NCI-H1105 (cell line): ENCODE data around the gene PROM2.

Source experiments
- DNase-seq: peaks from one replicate; lab custom pipeline; 2025; lab: John Stamatoyannopoulos, UW

PROM2 gene

GRCh38 chr2:95306336-95306895 is 32.2 kb downstream of the PROM2 start:
- DNase-seq: no peak

GRCh38 chr2:95307036-95307435 is 32.8 kb downstream of the PROM2 start:
- DNase-seq: no peak

GRCh38 chr2:95307878-95308277 is 33.6 kb downstream of the PROM2 start:
- no peak for DNase-seq

DNA sequence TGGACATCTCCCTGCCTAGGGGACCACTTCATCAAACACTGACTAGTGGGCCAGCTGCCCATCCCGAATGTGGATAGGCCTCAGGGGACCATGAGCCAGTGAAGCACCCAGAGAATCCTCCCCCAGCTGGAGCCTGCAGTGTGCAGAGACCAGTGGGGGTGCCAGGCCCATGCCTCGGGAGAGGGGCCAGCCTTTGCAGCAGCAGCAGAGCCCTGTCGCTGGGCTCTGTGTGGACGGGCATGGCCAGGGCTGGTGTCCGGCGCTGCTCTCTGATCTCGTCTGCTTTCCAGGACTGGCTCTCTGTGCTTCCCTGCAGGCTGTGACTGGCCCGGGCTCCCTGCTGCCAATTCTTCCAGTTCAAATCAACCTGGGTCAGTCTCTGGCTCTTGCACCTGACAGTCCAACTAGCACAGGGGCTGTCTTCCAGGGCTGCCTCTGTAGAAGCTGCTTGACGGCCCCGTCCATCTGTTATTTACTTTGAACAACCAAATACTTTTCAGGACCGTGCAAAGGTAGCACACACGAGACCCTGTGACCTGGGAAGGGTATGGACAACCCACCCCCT is 34.3 kb downstream of the PROM2 start:
- DNase-seq: no peak

DNA sequence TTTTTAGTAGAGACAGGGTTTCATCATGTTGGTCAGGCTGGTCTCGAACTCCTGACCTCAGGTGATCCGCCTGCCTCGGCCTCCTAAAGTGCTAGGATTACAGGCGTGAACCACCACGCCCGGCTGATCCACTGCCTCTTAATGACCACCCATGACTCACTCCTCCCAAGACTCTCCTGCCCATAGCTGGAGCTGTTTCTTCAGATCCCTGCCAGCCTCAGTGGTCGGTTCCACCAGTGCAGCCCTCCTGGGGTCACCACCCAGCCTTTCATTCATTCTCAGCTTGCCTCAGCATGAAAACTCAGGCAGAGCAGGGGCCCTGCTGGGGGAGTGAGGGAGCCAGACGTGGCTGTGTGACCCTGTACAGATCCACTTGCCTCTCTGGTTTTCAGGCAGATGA is 35.4 kb downstream of the PROM2 start:
- DNase-seq: no peak

DNA sequence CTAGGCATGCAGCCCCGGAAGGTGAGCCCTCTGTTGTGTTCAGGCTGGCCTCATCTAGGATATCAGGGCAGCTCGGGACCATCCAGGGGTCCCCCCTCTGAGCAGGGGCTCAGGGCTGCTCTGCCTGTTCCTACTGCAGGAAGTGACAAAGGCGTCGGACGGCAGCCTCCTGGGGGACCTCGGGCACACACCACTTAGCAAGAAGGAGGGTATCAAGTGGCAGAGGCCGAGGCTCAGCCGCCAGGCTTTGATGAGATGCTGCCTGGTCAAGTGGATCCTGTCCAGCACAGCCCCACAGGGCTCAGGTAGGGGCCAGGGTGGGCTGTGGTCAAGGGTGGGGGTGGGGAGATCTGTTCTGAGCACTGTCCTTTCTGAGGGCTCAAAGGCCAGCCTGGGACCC is 36.0 kb downstream of the PROM2 start:
- DNase-seq: no peak

GRCh38 chr2:95310651-95311050 is 36.4 kb downstream of the PROM2 start:
- no peak for DNase-seq

DNA sequence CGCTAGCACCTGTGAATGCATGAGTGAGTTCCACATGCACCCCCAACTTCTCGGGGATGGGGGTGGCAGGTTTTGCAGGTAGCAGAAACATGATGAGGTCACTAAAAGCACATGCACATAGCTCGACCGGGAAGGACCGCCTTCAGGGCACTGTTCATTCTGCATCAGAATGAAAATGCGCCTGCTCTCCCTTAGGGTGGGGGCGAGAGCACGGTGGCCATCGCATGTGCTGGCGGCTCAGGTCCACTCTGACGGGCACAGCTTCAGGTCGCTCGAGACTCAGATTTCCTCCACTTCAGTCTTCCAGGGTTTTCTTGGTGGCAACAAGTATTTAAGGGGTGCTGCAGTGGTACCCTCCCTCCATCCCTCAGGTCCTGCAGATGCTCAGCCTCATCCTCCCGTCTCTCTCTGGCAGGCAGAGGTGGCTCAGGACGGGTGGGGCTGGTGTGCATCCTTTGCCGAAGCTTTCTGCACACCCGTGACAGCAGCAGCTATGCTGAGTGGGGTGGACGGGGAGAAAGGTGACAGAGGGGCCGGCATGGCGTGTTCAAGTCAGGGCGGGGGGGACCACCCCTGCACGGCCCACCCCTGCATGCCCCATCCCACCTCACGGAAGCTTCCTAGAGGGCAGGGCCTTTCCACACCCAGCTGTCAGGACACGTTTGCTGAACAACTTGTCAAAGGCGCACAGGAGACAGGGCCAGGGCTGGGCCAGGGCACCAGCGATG is 37.7 kb downstream of the PROM2 start:
- no peak for DNase-seq

- no peak for DNase-seq
These were observed 38.4 kb downstream of the PROM2 start for GRCh38 chr2:95312543-95313201.

DNA sequence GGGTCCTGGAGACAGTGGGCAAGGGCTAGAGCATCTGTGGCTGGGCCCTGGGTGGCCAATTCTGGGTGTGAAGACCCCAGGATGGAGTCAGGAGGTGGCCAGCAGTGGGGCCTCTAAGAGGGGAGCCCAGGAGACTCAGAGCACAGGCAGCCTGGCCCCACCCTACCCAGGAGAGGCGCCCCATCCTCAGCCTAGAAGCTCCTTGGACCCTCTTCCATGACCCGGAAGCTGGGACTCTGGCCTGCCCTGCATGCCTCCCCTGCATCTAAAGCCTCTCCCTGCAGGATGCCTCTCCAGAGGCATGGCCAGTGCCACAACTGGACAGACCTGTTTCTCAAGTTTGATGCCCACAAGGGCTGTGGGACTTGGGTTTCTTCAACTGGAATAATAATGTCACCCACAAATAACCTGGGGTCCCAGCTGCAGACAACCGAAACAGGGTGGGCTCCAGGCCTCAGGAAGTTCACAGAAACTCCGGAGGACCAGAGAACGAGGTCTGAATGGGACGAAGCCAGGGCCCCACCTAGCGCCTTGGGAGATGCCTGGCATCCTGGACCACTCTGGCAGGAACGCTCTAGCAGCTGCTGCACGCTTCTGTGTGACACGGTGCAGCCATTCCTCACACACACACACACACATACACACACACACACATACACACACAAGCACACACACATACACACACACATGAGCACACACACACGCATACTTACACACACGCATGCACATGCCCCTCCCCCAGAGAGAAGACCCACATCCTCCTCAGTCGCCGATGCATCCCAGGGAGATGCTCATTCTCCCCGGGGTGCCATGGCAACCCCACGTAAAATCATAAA is 39.3 kb downstream of the PROM2 start:
- DNase-seq: no peak

DNA sequence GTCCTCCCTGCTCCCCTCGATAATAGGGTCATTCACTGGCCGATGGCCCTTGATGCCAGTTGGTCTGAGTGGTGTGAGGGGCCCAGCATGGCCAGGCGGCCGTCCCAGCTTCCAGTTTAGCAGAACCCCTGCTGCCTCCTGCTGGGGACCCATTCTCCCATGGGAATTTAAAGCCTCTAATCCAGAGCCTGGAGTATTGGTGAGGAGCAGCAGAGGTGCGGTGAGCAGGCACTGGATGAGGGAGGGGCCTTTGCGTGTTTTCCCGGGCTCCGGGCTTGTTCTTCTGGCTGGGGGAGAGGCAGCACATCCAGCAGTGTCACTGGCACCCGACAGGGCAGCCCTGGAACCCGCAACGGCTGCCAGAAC is 40.3 kb downstream of the PROM2 start:
- DNase-seq: no peak

- no peak for DNase-seq
These were observed 40.8 kb downstream of the PROM2 start for GRCh38 chr2:95314964-95315611.

GRCh38 chr2:95315801-95316411 is 41.7 kb downstream of the PROM2 start:
- no peak for DNase-seq

DNA sequence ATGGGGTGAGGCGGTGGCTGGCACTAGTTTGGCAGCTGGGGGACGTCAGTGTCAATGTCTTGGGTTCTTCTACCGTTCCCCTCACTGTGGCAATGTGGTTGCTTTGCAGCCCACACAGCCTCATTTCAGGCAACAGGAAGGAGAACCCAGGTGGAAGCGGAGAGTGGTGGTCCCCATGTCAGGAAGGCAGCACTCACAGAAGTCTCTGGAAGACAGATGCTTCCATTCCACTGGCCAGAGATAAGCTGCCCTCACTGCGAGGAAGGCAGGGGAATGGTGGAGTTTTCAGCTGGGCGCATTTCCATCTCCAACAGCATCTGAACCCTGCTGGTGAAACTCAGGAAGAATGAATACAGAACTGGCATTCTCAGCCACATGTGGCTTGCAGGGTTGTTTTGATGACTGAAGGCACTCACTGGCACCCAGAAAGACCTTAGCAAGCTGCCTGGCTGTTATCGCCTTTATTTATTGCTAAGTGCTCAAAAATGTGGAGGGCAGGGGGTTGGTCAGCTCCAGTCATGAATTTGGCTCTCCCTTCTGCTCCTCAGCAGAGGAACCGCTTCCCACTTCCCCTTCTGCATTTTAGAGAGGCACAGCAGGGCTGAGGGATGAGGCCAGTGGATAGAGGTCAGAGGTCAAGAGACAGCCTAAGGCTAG is 42.3 kb downstream of the PROM2 start:
- DNase-seq: no peak

GRCh38 chr2:95317123-95317500 is 42.9 kb downstream of the PROM2 start:
- DNase-seq: no peak

DNA sequence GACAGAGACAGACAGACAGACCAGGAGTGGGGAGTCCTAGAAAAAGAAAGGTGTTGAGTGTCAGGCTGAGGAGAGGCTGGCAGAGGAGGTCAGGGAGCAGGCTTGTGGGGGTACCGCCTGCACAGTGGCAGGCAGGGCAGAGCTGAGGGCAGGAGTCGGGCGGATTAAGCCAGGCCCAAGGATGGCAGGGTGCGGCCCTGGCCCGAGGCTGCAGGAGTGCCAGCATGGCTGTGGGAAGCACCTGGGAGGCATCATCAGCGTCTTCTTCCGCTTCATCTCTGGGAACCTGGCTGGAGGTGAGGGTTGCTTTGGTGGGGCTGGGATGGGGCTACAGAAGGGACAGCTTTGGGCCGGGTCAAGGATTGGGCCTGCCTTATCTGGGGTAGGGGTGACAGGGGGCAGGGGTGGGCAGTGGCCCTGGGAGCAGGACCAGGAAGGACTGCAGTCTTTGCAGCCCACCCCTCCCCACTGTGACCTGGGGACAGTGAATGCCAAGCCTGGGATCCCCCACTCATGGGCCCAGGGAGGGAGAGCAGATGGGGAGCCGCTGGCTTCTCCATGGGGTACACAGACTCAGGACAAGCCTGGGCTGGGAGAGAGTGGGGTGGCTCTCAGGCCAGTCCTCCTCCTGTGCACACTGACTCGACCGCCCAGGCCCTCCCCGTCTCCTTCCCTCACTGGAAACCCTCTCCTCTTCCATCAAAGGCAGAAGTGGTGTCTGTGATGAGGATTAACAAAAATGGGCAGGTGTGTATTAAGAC is 43.6 kb downstream of the PROM2 start:
- DNase-seq: no peak

DNA sequence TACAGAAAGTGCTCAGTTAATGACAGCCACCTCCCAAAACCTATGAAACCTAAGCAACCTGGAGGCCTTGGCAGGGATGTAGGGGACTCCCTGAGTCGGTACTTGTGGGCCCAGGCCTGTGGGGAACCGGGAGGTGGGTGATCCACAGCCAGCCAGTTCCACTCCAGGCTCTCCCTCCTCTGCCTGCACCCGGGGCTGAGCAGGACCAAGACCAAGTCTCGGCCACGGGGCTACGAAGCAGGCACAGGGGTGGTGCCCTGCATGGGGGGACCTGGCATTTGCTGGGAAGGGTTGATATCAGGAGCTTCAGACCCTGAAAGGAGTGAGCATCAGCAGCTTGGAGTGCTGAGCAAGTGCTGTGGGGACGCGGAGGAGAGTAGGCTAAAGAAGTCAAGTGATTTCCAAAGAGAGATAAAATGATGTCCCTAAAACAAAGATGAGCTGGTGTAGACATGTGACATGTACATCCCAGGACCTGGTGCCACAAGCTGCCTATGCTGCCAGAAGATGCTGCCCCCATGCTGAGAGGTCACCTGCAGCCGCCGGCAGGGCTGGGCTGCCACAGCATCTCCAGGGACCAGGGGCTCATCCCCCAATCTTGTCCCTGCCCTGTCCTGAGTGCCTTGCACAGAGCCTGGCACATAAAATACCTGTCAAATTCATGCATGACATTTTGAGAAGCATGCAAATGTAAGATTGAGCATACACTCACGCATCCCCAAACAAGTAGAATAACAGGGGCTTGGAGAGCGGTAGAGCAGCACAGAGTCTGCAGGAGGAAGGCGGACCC is 44.4 kb downstream of the PROM2 start:
- DNase-seq: no peak

DNA sequence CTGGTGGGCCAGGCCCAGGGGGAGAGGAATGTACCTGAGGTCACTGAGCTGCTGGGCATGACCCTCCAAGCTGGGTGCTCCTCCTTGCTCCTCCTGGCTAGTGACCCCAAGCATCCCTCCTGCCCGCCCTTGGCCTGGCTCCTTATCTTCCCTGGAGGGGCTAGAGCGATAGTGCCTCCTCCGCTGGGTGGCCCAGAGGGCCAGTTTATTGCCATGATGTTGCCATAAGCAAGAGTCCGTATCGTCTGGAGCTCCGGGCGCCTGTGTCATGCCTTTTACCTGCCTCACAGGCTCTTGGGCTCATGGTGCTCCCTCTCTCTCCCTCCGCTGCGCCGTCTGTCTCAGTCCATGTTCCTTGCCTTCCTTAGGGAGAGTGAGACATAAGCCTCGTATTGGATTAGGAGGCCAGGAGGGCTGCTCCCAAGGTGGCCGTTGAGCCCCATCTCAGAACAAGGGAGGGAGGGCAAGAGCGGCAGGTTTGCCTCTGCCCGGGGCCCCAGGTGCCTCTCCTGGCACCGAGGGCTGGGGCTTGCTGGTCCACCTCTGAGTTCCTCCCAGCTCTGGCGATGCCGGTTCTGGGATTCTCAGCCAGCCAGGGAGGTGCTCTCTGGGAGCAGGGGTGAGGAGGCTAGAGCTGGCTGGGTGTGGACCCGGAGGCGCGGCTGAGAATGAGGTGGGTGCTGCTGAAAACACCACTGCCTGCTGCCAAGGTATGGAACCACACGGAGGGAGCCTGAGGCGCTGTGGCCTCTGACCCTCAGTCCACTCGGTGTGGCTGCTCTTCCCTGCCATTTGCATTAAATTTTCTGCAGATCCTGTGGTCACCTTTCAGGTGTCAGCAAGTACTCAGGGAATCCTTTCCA is 45.5 kb downstream of the PROM2 start:
- no peak for DNase-seq
